ENCODE measurements around the gene TBATA. TPM values are rescaled to one million over a fixed set of nuclear protein-coding genes. Genes with fewer than 3 reads are reported as not detected.

Gene TBATA
- total RNA-seq (not detected), polyA plus RNA-seq (not detected)

- H3K36me3 ChIP-seq (ENCODE audit: insufficient read depth) = no peaks in the 10 kb centered on the region
- no peak for DNase-seq (ENCODE audit: extremely low spot score)
- H3K27ac ChIP-seq (ENCODE audit: low read depth) = no peak within 1 kb of the TSS
- WGBS = 80% methylated on average over 4 of the region's 4 CpGs
- H3K4me3 ChIP-seq (ENCODE audit: low read depth, low read length) = no peak within 1 kb of the TSS
- H3K4me1 ChIP-seq (ENCODE audit: insufficient read depth) = no peaks in the 10 kb centered on the region
Observed at GRCh38 chr10:70785190-70785589, at the start of gene TBATA. Gene TBATA, minus strand, starts transcription at chr10:70785377. Its CDS starts 1,998 bp downstream, at chr10:70783379.

GRCh38 chr10:70834441-70835151 is 49.4 kb upstream of the TBATA start:
- H3K4me1 ChIP-seq (ENCODE audit: insufficient read depth) = peaks cover 3% of the 10 kb centered on the region

GRCh38 chr10:70834021-70834420 is 48.8 kb upstream of the TBATA start:
- whole genome bisulfite sequencing = 78% methylated on average over 5 of the region's 5 CpGs
- H3K27ac ChIP-seq (ENCODE audit: low read depth) = no peak overlapping the region
- H3K4me3 ChIP-seq (ENCODE audit: low read depth, low read length) = no peak overlapping the region
- H3K36me3 ChIP-seq (ENCODE audit: insufficient read depth) = no peaks in the 10 kb centered on the region
- DNase-seq (ENCODE audit: extremely low spot score) = no peak
- H3K4me1 ChIP-seq (ENCODE audit: insufficient read depth) = peaks cover 3% of the 10 kb centered on the region

More at GRCh38 chr10:70834441-70835151, 49.4 kb upstream of the TBATA start:
- H3K4me3 ChIP-seq (ENCODE audit: low read depth, low read length) = no peak overlapping the region
- 93% methylated on average over 7 of the region's 7 CpGs for WGBS
- no peaks in the 10 kb centered on the region for H3K36me3 ChIP-seq (ENCODE audit: insufficient read depth)
- no peak overlapping the region for H3K27ac ChIP-seq (ENCODE audit: low read depth)
- DNase-seq (ENCODE audit: extremely low spot score) = no peak

GRCh38 chr10:70833601-70834000 is 48.4 kb upstream of the TBATA start:
- no peak overlapping the region for H3K4me3 ChIP-seq (ENCODE audit: low read depth, low read length)
- H3K36me3 ChIP-seq (ENCODE audit: insufficient read depth) = no peaks in the 10 kb centered on the region
- 76% methylated on average over 2 of the region's 2 CpGs for WGBS
- no peak for DNase-seq (ENCODE audit: extremely low spot score)
- peaks cover 3% of the 10 kb centered on the region for H3K4me1 ChIP-seq (ENCODE audit: insufficient read depth)
- no peak overlapping the region for H3K27ac ChIP-seq (ENCODE audit: low read depth)

- 48% methylated on average over 3 of the region's 3 CpGs for WGBS
- Histone ChIP-seq H3K4me3 (ENCODE audit: low read depth, low read length) (no peak overlapping the region), H3K4me1 (ENCODE audit: insufficient read depth) (peaks cover 3% of the 10 kb centered on the region), H3K36me3 (ENCODE audit: insufficient read depth) (no peaks in the 10 kb centered on the region), H3K27ac (ENCODE audit: low read depth) (no peak overlapping the region)
- DNase-seq (ENCODE audit: extremely low spot score) = no peak
Observed at GRCh38 chr10:70832852-70833528, 47.8 kb upstream of the TBATA start.

- DNase-seq (ENCODE audit: extremely low spot score) = no peak
- 81% methylated on average over 3 of the region's 3 CpGs for WGBS
- H3K4me1 ChIP-seq (ENCODE audit: insufficient read depth) = peaks cover 3% of the 10 kb centered on the region
- H3K4me3 ChIP-seq (ENCODE audit: low read depth, low read length) = no peak overlapping the region
- no peaks in the 10 kb centered on the region for H3K36me3 ChIP-seq (ENCODE audit: insufficient read depth)
- no peak overlapping the region for H3K27ac ChIP-seq (ENCODE audit: low read depth)
Observed at GRCh38 chr10:70832221-70832620, 47.0 kb upstream of the TBATA start.

GRCh38 chr10:70830164-70830563 is 45.0 kb upstream of the TBATA start:
- Histone ChIP-seq H3K27ac (ENCODE audit: low read depth) (peak overlapping the region; percentile 19), H3K36me3 (ENCODE audit: insufficient read depth) (peaks cover under 1% of the 10 kb centered on the region), H3K4me3 (ENCODE audit: low read depth, low read length) (no peak overlapping the region), H3K4me1 (ENCODE audit: insufficient read depth) (peaks cover 3% of the 10 kb centered on the region)
- no peak for DNase-seq (ENCODE audit: extremely low spot score)
- WGBS = 54% methylated on average over 3 of the region's 3 CpGs

- no peak for DNase-seq (ENCODE audit: extremely low spot score)
- 71% methylated on average over 5 of the region's 5 CpGs for WGBS
- Histone ChIP-seq H3K4me1 (ENCODE audit: insufficient read depth) (peaks cover 3% of the 10 kb centered on the region), H3K4me3 (ENCODE audit: low read depth, low read length) (no peak overlapping the region), H3K27ac (ENCODE audit: low read depth) (no peak overlapping the region), H3K36me3 (ENCODE audit: insufficient read depth) (peaks cover 2% of the 10 kb centered on the region)
Observed at GRCh38 chr10:70829543-70829942, 44.4 kb upstream of the TBATA start.

- 71% methylated on average over 4 of the region's 4 CpGs for WGBS
- Histone ChIP-seq H3K36me3 (ENCODE audit: insufficient read depth) (peaks cover 2% of the 10 kb centered on the region), H3K4me1 (ENCODE audit: insufficient read depth) (peaks cover 3% of the 10 kb centered on the region), H3K4me3 (ENCODE audit: low read depth, low read length) (no peak overlapping the region), H3K27ac (ENCODE audit: low read depth) (no peak overlapping the region)
- no peak for DNase-seq (ENCODE audit: extremely low spot score)
Observed at GRCh38 chr10:70828923-70829322, 43.7 kb upstream of the TBATA start.

- Histone ChIP-seq H3K4me1 (ENCODE audit: insufficient read depth) (peaks cover 3% of the 10 kb centered on the region), H3K27ac (ENCODE audit: low read depth) (no peak overlapping the region)
- 77% methylated on average over 2 of the region's 2 CpGs for WGBS
Observed at GRCh38 chr10:70827086-70827757, 42.0 kb upstream of the TBATA start.

GRCh38 chr10:70822076-70822820 is 37.1 kb upstream of the TBATA start:
- no peaks in the 10 kb centered on the region for H3K4me1 ChIP-seq (ENCODE audit: insufficient read depth)
- no peak for DNase-seq (ENCODE audit: extremely low spot score)
- WGBS = 86% methylated on average over 2 of the region's 2 CpGs
- H3K27ac ChIP-seq (ENCODE audit: low read depth) = no peak overlapping the region
- peaks cover 5% of the 10 kb centered on the region for H3K36me3 ChIP-seq (ENCODE audit: insufficient read depth)
- H3K4me3 ChIP-seq (ENCODE audit: low read depth, low read length) = no peak overlapping the region

More at GRCh38 chr10:70827086-70827757, 42.0 kb upstream of the TBATA start:
- Histone ChIP-seq H3K36me3 (ENCODE audit: insufficient read depth) (peaks cover 4% of the 10 kb centered on the region), H3K4me3 (ENCODE audit: low read depth, low read length) (no peak overlapping the region)
- DNase-seq (ENCODE audit: extremely low spot score) = no peak

- Histone ChIP-seq H3K27ac (ENCODE audit: low read depth) (no peak overlapping the region), H3K4me1 (ENCODE audit: insufficient read depth) (no peaks in the 10 kb centered on the region), H3K36me3 (ENCODE audit: insufficient read depth) (peaks cover 5% of the 10 kb centered on the region), H3K4me3 (ENCODE audit: low read depth, low read length) (no peak overlapping the region)
- 86% methylated on average over 4 of the region's 4 CpGs for WGBS
- no peak for DNase-seq (ENCODE audit: extremely low spot score)
Observed at GRCh38 chr10:70820976-70821750, 36.0 kb upstream of the TBATA start.

Data from urinary bladder (tissue), 4 donors.